ENCODE results near the gene FRMD1.

Gene FRMD1

DNA sequence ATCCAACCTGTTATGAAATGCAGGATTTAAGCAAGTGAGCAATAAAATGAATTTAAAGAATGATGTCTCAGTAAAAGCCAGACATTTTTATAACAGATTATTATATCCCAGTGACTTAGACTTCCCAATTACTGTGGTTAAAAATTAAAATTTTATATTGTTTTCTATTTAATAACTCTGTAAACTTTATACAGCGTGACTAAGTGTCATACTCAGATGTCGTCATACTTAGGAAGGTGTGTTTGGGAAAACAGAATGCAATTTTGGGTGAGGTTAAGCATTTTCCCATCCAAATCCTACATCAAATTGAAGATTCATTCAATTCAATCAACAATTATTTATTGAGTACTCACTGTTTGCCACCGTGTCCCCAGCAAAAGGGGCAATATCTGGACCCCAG lies 31.4 kb upstream of the FRMD1 start:
- DNase-seq, result no peak

DNA sequence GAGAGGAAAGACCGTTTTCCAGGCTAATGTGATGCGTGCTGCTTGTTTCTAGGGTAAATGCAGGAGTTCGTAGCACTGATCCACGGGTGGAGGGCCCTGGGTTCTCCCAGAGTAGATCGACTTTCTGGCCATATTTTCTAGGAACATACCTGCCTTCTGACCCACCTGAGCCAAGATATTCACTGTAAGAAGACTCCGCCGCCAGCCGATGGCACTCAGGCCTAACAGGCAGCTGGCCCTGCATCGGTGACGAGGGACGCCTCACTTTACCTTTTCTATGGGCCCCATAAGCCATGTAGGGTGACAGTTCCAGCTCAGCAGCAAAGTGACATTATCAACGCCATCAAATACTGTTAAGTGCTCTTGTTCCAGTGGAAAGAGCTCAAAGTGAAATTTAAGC lies 30.2 kb upstream of the FRMD1 start:
- no peak for DNase-seq

DNA sequence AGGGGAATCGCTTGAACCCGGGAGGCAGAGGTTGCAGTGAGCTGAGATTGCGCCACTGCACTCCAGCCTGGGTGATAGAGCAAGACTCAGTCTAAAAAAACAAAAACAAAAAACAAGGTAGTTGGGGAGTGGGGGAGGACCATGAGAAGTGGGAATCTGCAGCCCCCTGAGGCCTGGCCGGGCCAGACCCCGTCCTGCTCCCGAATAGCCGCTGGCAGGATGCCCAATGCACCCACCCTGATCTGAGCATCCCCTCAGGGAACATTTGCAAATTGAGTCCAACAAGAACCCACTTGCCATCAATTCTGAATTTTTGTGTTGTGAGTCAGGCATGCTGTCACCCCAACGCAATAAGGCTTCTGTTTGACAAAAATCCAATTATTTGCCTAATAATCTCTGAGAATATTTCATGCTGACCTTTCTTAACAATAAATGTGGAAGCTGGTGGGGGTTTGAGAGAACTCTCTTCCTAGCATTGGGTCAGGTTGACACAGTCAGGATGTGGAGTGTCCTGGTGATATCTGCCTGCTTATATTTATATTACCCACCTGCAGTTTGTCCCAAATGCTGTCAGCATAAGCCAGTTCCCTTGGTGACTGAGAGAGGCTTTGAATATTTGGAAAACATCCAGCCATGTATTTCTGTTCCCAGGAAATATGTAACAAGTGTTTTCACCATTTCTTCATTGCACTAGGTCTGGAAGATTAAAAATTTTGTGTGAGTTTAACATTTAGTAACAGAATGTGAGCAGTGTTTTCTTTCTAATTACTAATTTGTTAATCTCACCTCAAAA lies 28.4 kb upstream of the FRMD1 start:
- no peak for DNase-seq

DNA sequence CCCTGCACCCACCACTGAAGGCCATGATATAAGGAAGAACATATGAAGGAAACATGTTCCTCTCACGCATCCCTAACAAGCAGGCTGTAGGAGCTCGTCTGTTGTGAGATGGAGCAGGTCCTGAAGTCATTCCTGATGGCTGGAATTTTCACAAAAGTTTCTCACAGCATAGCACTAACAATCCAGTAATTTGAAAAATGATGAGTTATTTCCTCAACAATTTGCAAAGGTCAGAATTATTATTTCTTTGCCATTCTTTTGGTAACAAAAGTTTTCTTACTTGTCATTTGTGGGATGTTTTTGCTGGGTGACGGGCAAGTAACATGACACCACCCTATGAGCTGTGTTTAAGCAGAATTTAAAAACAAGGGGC lies 27.6 kb upstream of the FRMD1 start:
- no peak for DNase-seq

DNA sequence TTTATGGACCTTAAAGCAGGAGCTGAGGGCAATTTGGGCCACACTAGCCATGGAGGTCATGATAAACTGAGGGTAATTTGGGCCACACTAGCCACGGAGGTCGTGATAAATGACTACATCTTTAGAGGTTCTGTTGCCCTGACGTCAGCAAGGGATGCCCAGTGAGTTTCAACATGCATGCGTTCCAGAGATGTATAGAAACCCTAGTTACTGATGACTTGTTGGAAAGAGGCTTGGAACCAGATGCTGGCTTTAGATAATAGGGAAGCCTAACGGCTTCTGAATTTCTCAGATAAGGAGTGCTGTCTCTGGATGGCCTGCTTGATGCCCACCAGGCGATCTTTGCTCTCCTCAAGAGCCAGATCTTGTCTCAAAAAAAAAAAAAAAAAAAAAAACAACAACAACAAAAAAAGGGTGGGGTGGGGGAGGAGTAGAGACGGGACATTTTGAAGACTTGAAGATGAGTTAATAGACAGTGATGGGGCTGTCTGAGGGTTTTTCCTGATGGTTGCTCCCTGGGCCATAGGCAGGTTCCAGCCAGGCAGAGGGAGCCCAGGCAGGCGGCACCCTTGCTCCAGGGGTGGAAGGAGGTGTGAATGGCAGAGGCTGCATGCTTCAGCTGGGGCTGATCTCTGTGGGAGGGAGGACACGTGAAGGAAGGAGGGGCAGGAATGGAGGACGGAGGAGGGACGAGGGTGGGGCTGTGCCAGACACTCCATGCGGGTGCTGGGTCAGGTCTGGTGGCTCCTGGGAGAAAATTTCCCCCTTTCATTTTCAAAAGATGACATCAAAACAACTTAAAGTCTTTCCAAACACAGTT lies 27.0 kb upstream of the FRMD1 start:
- no peak for DNase-seq

DNA sequence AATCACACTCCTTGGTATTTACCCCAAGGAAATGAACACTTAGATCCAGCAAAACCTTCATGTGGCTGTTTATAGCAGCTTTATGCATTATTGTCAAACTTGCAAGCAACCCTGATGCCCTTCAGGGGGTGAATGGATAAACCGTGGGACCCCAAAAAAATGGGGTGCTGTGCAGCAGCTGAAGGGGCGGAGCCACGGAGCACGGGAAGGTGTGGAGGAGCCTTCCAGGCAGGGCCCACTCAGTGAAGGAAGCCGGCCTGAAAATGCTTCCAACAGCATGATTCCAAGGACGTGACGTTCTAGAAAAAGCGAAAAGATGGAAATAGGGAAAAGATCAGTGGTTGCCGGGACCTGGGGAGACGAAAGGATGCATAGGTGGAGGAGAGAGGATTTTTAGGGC lies 25.6 kb upstream of the FRMD1 start:
- DNase-seq, result no peak

DNA sequence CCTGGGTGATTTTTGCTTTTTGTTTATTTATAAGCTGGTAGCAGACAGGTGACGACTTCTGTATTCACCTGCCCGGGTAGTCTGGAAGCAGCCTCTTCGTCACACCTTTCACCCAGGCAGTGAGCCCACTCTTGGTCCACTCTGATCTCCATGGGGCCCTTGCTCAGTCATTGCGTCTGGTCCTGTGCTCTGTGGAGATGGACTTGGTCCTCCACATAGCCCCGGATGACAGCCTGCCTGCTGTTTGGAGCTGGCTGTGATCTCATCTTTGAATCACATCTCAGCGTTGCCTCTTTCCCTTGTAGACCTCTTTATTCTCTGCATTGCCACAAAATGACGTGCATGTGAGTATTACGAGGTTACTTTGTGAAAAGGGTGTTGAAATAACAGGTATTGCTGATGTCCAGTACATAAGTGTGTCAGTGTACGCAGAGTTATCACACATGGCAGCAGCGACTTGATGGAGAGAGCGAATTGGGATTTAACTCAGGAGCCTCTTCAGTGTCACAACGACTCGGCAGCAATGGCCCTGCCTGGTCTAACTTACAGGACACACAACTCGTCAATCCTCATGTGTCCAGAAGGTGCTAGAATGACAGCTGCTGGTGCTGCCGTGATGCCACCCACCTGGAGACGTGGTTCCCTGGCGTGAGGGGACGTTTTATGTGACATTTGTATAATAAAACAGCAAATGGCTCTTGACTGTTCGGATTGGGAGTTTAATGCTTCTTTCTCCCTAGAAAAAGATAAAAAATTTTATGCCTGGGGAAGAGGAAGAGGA lies 24.2 kb upstream of the FRMD1 start:
- DNase-seq, result peak; percentile 70

DNA sequence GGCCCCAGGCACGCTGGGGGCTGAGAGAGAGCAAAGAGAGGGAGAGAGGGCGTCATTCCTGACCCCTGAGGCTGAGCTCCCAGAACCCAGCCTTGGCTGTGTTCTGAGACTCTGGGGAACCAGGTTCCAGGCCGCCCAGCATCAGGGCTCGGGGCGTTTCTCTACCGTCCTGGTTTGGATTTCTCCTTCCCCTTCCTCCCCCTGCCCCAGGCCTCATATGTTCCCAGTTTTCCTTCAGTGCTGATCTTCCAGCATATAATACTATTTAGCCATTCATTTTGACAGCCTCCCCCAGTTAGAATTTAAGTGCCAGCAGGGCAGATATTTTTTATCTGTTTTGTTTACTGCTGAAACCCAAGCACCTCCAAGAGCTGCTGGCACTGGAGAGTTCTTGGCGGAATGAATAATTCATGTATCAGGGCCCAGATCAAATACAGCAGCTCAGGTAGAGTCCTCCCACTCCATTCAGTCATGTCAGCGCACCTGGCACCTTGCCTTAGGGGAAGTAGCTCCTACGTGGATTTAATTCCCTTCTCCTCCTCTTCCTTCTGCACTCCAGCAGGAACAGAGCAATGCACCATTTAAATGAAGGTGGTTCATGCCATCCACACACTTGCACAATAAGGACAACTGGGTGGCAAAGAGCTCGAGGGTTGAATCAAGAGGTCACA lies 23.4 kb upstream of the FRMD1 start:
- DNase-seq, result peak; percentile 91

DNA sequence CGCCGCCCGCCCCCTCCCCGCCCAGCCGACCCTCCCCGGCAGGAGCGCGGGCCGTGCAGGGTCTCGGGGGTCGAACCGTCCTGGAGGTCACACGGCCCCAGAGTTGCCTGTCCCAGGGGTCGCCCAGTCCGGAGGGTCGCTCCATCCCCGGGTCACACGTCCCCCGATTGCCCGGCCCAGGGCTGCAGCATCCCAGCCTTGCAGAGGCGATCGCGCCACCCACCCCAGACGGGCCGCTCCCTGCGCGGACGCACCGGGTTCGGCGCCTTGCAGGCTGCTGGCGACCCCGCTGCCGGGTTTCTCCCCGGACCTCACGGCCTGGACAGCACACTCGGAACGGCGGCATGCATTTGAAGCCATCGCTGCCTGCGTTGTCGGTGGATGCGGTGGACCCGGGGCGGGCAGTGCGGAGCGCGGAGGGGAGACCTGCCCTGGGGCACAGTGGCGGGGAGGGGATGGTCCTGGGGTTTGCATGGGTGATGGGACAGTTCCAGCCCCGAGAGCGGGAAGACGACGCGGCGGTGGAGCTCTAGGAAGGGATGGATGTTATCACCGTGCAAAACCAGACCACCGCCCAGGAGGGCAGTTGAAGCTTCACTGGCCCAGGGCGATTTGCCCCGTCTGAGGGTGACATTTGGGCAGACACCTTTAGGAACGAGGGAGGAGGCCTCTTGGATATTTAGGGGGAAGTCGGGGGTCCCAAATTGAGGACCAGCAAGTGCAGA lies 22.7 kb upstream of the FRMD1 start:
- no peak for DNase-seq

DNA sequence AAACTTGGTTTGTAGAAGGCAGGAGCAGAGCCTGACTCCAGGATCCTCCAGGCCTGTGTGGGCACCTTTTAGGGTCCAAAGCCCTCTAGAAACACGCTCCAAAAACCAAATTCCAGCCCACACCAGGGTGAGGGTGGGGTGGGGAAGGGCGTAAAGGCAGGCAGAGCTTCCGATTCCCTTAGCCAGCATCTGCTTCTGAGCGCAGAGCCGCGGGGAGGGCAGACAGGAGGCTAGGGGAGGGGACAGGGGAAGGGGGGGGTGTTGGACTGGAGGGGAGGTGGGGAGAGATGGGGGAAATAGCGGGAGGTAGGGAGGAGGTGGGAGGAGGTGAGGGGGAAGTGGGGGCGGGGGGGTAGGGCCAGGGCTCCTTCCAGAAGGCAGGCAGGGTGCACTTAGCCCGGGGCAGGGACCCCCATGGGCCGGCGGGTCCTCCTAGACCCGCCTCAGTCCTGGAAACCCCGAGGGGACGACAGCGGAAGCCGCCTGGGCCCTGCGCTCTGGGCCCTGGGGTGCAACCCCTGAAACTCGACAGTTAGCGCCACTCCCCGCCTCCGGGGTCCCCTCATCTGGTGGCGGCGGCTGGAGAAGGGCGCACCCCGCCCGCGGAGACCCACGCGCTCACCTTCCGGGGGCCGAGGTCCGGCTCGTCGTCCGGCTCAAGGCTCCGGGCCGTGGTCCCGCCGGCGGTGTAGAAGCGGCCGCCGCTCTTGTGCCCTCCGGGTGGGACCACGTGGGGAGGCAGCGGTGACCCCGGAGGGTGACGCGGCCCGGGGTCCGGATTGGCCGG lies 22.0 kb upstream of the FRMD1 start:
- DNase-seq, result no peak

DNA sequence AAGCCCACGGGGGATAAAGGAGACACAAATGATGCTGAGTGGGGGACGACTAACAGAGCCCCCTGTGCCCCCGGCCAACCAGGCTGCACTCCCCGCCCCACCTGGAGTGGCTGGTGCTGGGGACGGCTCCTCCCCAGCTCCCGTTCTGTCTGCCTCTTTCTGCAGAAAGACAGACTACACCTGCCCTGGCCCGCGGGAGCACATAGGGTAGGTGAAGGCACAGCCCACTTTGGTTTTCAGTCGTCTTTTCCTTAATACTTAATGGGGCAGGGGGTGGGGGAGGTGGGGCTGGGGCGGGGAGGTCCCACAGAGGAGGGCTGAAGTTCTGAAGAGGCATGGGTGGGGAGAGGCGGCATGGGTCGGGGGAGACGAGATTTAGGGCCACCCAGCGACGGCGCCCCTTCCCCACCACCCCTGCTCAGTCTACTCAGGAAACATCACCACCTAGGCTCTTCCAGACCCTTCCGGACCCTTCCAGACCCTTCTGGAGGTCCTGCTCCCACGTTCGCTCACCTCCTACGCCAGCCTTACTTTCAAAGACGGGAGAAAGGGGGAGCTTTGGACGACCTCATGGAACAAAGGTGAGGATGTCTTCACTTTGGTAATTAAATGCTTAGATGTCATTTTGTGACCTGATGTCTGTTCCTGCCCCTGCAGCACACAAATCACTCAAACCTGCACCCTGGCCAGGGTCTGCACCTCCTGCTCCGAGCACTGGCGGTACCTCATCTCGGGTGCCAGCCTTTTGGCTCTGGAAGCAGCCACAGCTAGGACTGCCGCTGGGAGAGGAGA lies 21.2 kb upstream of the FRMD1 start:
- DNase-seq, result no peak

DNA sequence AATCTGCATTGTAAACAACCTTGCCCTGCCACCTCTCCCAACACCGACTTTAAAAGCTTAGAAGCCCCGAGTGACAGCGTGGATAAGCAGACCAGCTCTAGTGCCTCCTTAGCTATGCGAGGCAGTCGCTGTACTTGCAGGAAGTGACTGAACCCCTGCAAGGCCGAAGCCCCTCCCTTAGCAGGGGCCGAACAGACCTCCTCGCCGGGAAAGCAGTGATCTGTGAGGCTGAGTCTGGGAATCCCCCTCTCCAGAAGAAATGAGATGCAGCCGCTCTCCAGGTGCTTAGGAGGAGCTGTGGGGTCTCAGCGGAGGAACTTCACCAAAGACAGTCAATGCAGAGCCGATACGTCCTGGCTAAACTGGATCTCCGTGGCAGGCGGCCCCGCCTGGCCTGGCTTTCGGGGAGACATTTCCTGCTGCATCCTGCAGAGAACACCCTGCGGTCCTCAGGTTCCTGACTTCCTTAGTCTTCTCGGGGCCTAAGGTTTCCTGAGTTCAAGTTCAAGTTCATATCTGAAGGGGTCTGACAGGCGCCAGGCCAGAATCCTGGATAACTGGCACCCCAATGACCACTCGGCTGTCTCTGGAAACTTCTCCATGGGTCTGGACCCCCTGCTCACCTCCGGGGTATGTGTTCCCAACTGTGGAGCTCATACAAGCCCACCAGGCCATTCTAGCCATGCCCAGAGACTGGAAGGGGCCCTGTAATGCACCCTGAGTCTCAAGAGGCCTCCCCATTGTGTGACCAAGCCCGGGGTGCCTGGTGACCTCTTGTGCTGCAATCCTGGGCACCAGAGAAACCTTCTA lies 20.4 kb upstream of the FRMD1 start:
- no peak for DNase-seq

DNA sequence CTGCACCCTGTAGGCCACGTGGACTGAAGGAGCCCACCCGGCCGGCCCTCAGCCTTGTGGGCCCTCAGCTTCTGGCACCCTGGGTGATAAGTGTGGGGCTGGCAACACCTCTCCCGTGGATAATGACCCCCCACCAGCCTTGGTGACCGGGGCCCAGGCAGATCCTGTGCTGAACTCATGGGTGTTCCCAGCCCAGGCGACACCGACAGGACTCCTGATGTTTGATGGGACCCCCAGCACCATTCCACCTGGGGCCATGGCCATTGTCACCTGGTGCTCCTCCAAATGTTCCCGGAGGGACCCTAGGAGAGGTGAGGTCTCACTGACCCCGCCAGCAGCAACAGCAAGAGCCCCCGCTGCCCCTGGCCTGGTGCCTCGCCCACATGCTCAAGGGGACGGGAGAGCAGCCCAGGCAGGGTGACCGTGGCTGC lies 19.4 kb upstream of the FRMD1 start:
- DNase-seq, result no peak

DNA sequence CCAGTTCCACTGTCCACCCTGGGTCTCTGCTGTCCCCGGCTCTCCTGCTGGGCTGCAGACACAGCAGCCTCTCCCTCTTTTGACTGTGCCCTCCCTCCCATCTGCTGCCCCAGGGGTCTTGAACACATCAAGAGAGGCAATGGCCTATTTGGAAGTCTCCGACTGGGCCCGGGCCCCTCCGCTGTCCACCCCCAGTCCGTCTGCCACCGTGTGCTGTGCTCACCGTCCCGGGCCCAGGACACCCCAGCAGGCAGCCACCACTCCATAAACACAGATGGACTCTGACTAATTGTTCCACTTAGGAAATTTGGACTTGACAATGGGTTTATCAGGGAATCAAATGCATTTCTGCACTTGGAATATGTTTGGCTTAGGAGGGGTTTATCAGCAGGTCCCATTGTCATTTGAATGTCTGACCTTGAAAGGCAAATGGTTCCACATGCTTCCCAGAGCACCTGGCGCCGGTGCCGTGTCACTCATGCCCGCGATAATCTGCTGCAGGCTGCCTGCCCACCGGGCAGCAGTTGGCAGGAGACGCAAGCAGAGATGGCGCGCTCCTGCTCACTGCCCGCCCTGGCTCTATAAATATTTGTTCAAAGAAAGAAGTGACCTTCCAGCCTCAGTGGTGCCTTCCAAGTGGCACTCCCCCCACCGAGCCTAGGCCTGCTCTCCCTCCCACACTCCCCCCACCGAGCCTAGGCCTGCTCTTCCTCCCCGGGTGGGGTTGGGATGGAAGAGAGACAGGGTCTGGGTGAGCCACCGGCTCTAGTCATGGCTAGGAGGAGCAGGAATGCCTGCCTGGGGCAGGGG lies 18.8 kb upstream of the FRMD1 start:
- DNase-seq, result no peak

DNA sequence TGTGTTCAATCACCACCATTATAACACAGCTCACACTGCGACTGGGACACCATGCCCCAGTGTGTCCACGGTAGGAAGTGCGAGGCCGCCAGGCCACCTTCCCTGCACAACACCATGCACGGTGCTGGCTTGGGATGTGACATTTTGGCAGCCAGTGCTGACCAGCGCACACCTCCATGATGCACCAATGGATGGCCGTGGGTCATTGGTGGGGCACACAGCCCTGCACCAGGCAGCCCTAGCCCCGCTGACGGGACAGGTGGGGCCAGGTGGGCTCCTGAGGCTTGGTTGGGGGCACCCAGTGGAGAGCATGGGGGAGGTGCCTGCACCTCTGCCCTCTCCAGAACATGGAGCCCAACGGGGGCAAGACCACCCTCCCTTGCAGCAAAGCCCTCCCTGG lies 18.2 kb upstream of the FRMD1 start:
- no peak for DNase-seq

DNA sequence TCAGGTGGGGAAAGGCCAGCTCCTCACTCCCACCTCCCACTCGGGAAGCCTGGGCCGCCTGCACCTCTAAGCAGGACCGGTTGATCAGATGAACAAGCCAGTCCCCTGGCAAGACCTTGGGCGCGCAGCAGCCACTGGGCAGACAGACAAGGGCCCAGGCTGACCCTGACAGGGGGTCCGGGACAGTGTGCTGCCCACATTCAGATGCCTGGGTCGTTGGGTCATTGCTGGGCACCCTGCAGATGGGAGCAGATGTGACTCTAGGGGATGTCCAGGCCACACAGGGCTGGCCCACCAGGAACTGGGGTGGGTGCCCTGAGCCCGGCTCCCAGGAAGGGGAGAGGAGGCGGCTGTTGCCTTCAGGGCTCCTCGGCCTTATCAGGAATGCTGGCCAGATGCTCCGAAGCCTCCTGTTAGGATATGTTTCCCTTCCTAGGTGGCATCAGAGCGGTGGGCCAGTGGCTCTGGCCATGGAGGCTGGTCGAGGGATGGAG lies 17.3 kb upstream of the FRMD1 start:
- DNase-seq, result no peak

DNA sequence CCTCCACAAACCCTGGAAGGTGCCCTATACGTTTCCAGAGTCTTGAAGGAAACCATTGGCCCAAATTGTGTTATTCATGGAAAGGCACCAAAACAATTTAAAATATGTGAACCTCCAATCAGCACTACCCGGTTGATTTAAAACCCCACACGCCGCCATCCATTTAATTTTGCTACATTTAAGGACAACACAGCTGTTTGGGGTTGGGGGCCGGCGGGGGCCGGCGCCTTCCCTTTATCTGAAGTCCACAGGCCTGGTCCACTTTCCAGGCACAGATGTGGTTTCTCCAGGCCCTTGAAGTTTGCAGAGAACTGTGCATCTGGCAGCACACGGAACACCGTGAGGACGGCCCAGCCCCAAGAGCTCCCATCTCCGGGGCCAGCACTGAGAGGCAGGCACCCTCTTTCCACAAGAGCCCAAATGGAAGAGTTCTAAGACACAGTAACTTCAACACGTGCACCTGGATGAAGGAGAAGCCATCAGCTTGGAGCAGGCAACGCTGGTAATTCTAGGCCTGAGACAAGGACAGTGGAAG lies 16.8 kb upstream of the FRMD1 start:
- DNase-seq, result no peak

DNA sequence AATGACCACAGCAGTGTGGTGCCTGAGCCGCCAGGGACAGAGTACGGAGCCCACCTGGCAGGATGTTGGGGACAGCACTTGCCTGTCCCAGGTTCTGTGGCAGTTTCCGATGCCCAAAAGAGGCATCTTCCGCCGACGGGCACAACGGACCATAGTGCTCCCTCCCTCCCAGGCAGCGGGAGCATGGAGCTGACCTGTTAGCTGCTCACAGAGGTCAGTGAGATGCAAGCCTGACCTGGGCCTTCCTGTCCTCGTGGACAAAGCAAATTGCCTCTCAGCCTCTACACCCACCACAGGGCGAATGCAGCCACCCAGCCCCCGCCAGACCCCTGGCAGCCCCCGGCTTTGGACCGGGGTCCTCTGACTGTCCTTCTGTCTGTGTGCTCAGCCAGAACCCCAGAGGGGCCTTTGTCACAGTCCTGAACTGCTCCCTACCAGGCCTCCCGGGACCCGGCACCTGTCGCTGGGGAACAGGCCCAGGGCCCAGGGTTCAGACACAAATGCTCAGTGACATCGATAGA lies 16.2 kb upstream of the FRMD1 start:
- no peak for DNase-seq
